ENCODE results near the gene CADPS. TPM values are rescaled to one million over a fixed set of nuclear protein-coding genes. Genes with fewer than 3 reads are reported as not detected.

The CADPS gene
- total and polyA plus RNA-seq, 9 of the 15 experiments (the other 6 are each of a cell fraction or from before 2014, with no cell fraction given): not detected

GRCh38 chr3:62374341-62375218 lies 500.6 kb downstream of the CADPS start:
- H3K79me2 ChIP-seq (ENCODE audit: control insufficient read depth, insufficient read depth, low read length): no peaks in the 10 kb centered on the region
- no peaks in the 10 kb centered on the region for H3K36me3 ChIP-seq (ENCODE audit: control insufficient read depth, insufficient read depth, low read length)
- WGBS (ENCODE audit: insufficient coverage, low coverage, missing lambda C conversion rate): 6% methylated on average over 19 of the region's 30 CpGs
- H3K9me1 ChIP-seq (ENCODE audit: control insufficient read depth, insufficient read depth, low read length): no peaks in the 10 kb centered on the region
- no peak overlapping the region for H3K4me2 ChIP-seq (ENCODE audit: insufficient read depth, low read length)
- in situ Hi-C loops (cut with MboI): no loop called here
- no peaks in the 10 kb centered on the region for H4K20me1 ChIP-seq (replicated peaks; ENCODE audit: control insufficient read depth, insufficient read depth, low read length)
- H3K4me3 ChIP-seq: no peak overlapping the region
- ATAC-seq (no peak), DNase-seq (ENCODE audit: extremely low read depth in 1 of 4, low spot score in 3 of 4) (no peak), FAIRE-seq (no peak)
- no peak overlapping the region for H2AFZ ChIP-seq (ENCODE audit: low read depth, low read length)
- intact Hi-C loops (cut with micrococcal nuclease): no loop called here
- no peak overlapping the region for H3K27ac ChIP-seq (ENCODE audit: extremely low read depth, low read depth, low read length)
- BruUV-seq (replicated peaks): no TSS peak
- no peak overlapping the region for H3K9ac ChIP-seq (ENCODE audit: insufficient read depth in 1 of 2, low read depth in 2 of 2, low read length in 2 of 2)
- H3K27me3 ChIP-seq (ENCODE audit: control insufficient read depth in 2 of 2, insufficient read depth in 2 of 2, low read length in 2 of 2): peaks cover 0 to 52% of the 10 kb centered on the region in 2 experiments; a peak in 2 of 5 replicates
- H3K9me3 ChIP-seq (replicated peaks; ENCODE audit: control insufficient read depth, insufficient read depth, low read depth, low read length): no peaks in the 10 kb centered on the region
- CTCF ChIA-PET (ENCODE audit: low intra/inter-chr PET ratio): no interaction called here
- no peaks in the 10 kb centered on the region for H3K4me1 ChIP-seq (replicated peaks in 1 of 2; ENCODE audit: control insufficient read depth in 2 of 2, insufficient read depth in 2 of 2, low read length in 2 of 2)
- POLR2A ChIA-PET: no interaction called here
- no peak for TF ChIP-seq ZNF232 (CRISPR knock-in tag; IDR thresholded peaks at IDR 0.05)
- no peak for TF ChIP-seq HDAC3 (IDR thresholded peaks at IDR 0.05; ENCODE audit: borderline replicate concordance, partially characterized antibody)
- no peak for TF ChIP-seq ZNF324 (CRISPR knock-in tag; IDR thresholded peaks at IDR 0.05)
- TF ChIP-seq NKRF (IDR thresholded peaks at IDR 0.05; ENCODE audit: borderline replicate concordance): no peak
- no peak for TF ChIP-seq NR2F6 (CRISPR knock-in tag; IDR thresholded peaks at IDR 0.05)
- TF ChIP-seq ZBTB9 (CRISPR knock-in tag; IDR thresholded peaks at IDR 0.05): no peak
- TF ChIP-seq, protein P1, sequence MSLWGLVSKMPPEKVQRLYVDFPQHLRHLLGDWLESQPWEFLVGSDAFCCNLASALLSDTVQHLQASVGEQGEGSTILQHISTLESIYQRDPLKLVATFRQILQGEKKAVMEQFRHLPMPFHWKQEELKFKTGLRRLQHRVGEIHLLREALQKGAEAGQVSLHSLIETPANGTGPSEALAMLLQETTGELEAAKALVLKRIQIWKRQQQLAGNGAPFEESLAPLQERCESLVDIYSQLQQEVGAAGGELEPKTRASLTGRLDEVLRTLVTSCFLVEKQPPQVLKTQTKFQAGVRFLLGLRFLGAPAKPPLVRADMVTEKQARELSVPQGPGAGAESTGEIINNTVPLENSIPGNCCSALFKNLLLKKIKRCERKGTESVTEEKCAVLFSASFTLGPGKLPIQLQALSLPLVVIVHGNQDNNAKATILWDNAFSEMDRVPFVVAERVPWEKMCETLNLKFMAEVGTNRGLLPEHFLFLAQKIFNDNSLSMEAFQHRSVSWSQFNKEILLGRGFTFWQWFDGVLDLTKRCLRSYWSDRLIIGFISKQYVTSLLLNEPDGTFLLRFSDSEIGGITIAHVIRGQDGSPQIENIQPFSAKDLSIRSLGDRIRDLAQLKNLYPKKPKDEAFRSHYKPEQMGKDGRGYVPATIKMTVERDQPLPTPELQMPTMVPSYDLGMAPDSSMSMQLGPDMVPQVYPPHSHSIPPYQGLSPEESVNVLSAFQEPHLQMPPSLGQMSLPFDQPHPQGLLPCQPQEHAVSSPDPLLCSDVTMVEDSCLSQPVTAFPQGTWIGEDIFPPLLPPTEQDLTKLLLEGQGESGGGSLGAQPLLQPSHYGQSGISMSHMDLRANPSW (CRISPR knock-in tag; IDR thresholded peaks at IDR 0.05): no peak
- no peak for TF ChIP-seq HBP1 (CRISPR knock-in tag; IDR thresholded peaks at IDR 0.05)
- no peak for TF ChIP-seq NFIC (IDR thresholded peaks at IDR 0.05)
- TF ChIP-seq, protein P2, sequence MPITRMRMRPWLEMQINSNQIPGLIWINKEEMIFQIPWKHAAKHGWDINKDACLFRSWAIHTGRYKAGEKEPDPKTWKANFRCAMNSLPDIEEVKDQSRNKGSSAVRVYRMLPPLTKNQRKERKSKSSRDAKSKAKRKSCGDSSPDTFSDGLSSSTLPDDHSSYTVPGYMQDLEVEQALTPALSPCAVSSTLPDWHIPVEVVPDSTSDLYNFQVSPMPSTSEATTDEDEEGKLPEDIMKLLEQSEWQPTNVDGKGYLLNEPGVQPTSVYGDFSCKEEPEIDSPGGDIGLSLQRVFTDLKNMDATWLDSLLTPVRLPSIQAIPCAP (CRISPR knock-in tag; IDR thresholded peaks at IDR 0.05; ENCODE audit: borderline replicate concordance): no peak
- TF ChIP-seq NR2C2 (CRISPR knock-in tag; IDR thresholded peaks at IDR 0.05): no peak
- no peak for TF ChIP-seq NR2C2 (tag; IDR thresholded peaks at IDR 0.05)
- no peak for TF ChIP-seq NEUROD1 (IDR thresholded peaks at IDR 0.05; ENCODE audit: borderline replicate concordance, low read depth, low read length, partially characterized antibody)

Measured in K562 (cell line).